GM18909 (cell line): ENCODE results near the gene CXCR6.
A peak's percentile ranks its signal among the peaks of the same experiment; 100 is the strongest.

Experiments
- ATAC-seq: cut with Tn5 transposase; IDR thresholded peaks from one replicate; pipeline ENCODE4 v1.9.1; 2021; ENCODE audit warnings: mild to moderate bottlenecking; ENCODE audit not compliant: unreplicated experiment, poor library complexity

CXCR6 gene

GRCh38 chr3:45943207-45943846, at the start of gene CXCR6:
TSS of gene CXCR6 (plus strand) at chr3:45943464. CDS start at chr3:45946482, 3,018 bp downstream.
- ATAC-seq, result no peak

GRCh38 chr3:45894015-45894414, 49.2 kb upstream of the CXCR6 start:
- no peak for ATAC-seq

GRCh38 chr3:45895686-45896468, 47.4 kb upstream of the CXCR6 start:
- no peak for ATAC-seq

- ATAC-seq, result no peak
These were observed 46.3 kb upstream of the CXCR6 start for GRCh38 chr3:45896956-45897355.

GRCh38 chr3:45904931-45905330, 38.3 kb upstream of the CXCR6 start:
- ATAC-seq, result no peak

- ATAC-seq, result no peak
These were observed 37.5 kb upstream of the CXCR6 start for GRCh38 chr3:45905755-45906154.

GRCh38 chr3:45906681-45907407, 36.4 kb upstream of the CXCR6 start:
- ATAC-seq, result no peak

GRCh38 chr3:45907769-45908705, 35.2 kb upstream of the CXCR6 start:
- ATAC-seq, result no peak

GRCh38 chr3:45908761-45909160, 34.5 kb upstream of the CXCR6 start:
- no peak for ATAC-seq

GRCh38 chr3:45909542-45909941, 33.7 kb upstream of the CXCR6 start:
- no peak for ATAC-seq

GRCh38 chr3:45910892-45911291, 32.4 kb upstream of the CXCR6 start:
- no peak for ATAC-seq

- no peak for ATAC-seq
These were observed 31.6 kb upstream of the CXCR6 start for GRCh38 chr3:45911511-45912226.

- ATAC-seq, result no peak
These were observed 30.8 kb upstream of the CXCR6 start for GRCh38 chr3:45912435-45912834.

GRCh38 chr3:45914362-45915058, 28.8 kb upstream of the CXCR6 start:
- no peak for ATAC-seq

GRCh38 chr3:45915059-45915439, 28.2 kb upstream of the CXCR6 start:
- no peak for ATAC-seq

GRCh38 chr3:45915518-45916231, 27.6 kb upstream of the CXCR6 start:
- peak; percentile 88 for ATAC-seq

GRCh38 chr3:45917146-45917898, 25.9 kb upstream of the CXCR6 start:
- ATAC-seq, result no peak
